Measurements from ENCODE around the gene EXOC3L2.

The EXOC3L2 gene

DNA sequence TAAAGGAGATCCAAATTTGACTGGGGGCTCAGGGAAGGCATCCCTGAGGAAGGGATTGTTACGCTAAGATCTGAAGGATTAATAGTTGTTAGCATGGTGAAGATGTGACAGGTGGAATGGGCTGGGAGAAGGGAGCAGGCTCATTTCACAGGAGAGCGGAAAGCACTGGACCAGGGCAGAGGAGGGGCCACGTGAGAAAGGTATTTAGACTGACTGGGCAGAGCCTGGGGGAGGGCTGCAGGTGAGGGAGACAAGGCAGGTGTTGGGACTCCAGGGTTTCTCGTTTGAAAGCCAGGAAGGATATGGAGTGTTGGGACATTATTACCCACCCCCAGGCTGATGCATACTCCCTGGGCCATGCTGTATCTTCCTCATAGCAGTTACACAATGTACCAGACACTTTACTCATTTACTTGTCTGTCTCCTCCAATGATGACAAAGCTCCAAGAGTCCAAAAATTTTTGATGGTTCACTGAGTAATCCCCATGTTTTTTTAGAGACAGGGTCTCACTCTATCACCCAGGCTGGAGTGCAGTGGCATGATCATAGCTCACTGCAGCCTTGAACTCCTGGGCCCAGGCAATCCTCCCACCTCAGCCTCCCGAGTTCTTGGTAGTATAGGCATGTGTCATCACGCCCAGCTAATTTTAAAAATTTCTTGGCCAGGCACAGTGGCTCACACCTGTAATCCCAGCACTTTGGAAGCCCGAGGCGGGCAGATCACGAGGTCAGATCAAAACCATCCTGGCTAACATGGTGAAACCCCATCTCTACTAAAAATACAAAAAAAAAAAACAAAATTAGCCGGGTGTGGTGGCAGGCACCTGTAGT, 69.5 kb downstream of the EXOC3L2 start:
- H3K9me3 ChIP-seq (ENCODE audit: control insufficient read depth, insufficient read depth, low read length): no peaks in the 10 kb centered on the region
- H3K36me3 ChIP-seq (ENCODE audit: insufficient read depth, low read length): no peaks in the 10 kb centered on the region
- H3K4me1 ChIP-seq (ENCODE audit: insufficient read depth, low read length): peaks cover 6% of the 10 kb centered on the region; the same call in 1 of the 2 replicates
- H3K9ac ChIP-seq (ENCODE audit: low read depth, low read length): no peak overlapping the region

DNA sequence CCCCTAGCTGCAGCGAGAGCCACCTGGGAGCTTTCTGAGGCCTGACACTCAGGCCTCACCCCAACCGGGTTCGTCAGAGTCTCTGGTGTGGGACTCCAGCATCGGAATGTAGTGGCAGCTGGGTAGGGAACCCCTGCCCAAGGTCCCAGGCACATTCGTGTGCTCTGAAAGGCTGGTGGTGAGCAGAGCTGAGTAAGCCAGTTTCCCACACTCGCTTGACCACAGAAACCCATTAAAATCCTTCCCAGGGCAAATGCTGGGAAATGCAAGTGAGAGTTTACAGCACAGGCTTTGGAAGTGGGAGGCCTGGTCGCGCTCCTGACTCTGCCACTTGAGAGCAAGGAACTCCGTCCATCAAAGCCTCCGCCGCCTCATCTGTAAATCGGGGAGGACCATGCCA, 71.4 kb downstream of the EXOC3L2 start:
- Histone ChIP-seq H3K9me3 (ENCODE audit: control insufficient read depth, insufficient read depth, low read length) (no peaks in the 10 kb centered on the region), H3K9ac (ENCODE audit: low read depth, low read length) (no peak overlapping the region), H3K36me3 (ENCODE audit: insufficient read depth, low read length) (no peaks in the 10 kb centered on the region), H3K4me1 (ENCODE audit: insufficient read depth, low read length) (peaks cover 6% of the 10 kb centered on the region; the same call in 1 of the 2 replicates)

DNA sequence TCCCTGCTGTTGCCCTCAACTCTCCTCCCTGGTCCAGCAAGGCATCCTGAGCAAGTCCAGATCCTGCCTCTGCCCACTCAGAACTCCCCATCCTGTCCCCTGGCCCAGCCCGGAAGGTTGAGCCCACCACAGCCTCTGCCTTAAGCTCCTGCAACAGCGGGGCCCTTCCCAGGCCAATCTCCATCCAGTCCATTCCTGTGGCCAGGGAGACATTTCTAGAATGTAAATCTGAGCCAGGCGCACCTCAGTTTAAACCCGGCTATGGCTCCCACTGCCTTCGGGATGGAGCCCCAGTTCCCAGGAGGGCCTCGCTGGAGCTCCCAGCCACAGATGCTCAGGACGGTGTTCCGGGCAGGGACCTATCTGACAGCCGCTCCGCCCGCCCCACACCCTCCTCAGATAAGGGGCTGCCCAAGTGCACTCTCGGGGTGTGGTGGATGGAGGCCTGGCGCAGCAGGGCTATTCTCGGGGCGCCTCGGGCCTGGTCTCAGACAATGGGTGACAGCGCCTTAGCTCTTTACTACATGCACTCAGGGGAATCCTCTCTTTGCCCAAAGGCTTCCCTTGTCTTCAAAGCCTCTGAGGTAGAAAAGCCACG, 72.5 kb downstream of the EXOC3L2 start:
- Histone ChIP-seq H3K9me3 (ENCODE audit: control insufficient read depth, insufficient read depth, low read length) (no peaks in the 10 kb centered on the region), H3K36me3 (ENCODE audit: insufficient read depth, low read length) (no peaks in the 10 kb centered on the region), H3K9ac (ENCODE audit: low read depth, low read length) (no peak overlapping the region), H3K4me1 (ENCODE audit: insufficient read depth, low read length) (peaks cover 6% of the 10 kb centered on the region; the same call in 1 of the 2 replicates)

DNA sequence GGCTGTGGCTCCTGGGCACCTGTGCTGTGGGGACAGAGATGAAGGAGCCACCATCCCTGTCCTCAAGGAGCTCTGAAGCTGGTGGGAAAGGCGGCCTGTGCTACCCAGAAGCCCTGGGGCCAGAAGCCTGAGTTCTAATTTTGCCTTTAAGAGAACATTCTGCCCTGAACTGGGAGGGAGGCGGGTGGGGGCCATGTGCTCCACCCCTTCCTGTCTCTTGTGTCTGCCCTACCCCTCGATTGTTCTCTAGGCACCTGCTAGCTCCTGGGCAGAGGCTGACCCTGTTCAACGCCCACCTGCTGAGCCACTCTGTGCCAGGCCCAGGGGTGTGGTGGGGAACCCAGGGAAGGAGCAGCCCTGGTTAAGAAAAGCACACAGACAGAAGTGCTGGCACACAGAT, 73.0 kb downstream of the EXOC3L2 start:
- Histone ChIP-seq H3K4me1 (ENCODE audit: insufficient read depth, low read length) (peaks cover 7% of the 10 kb centered on the region; the same call in 1 of the 2 replicates), H3K9me3 (ENCODE audit: control insufficient read depth, insufficient read depth, low read length) (no peaks in the 10 kb centered on the region), H3K9ac (ENCODE audit: low read depth, low read length) (no peak overlapping the region), H3K36me3 (ENCODE audit: insufficient read depth, low read length) (no peaks in the 10 kb centered on the region)

DNA sequence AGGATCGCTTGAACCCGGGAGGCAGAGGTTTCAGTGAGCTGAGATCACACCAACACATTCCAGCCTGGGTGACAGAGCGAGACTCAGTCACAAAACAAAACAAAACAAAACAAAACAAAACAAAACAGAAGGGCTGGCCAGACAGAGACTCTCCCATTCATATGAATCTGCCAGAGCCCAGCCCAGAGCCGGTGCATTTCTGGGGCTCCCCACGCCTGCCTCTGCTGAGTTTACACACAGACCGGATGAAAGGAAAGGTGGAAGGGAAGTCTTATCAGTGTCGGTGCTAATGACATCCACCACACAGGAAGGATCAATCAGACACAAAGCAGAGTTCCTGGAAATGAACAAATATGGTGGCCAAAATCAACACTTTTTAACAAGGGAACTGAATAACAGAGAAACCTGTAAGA, 74.0 kb downstream of the EXOC3L2 start:
- H3K9me3 ChIP-seq (ENCODE audit: control insufficient read depth, insufficient read depth, low read length): no peaks in the 10 kb centered on the region
- H3K36me3 ChIP-seq (ENCODE audit: insufficient read depth, low read length): no peaks in the 10 kb centered on the region
- H3K9ac ChIP-seq (ENCODE audit: low read depth, low read length): no peak overlapping the region
- H3K4me1 ChIP-seq (ENCODE audit: insufficient read depth, low read length): peaks cover 14% of the 10 kb centered on the region; the same call in 1 of the 2 replicates

DNA sequence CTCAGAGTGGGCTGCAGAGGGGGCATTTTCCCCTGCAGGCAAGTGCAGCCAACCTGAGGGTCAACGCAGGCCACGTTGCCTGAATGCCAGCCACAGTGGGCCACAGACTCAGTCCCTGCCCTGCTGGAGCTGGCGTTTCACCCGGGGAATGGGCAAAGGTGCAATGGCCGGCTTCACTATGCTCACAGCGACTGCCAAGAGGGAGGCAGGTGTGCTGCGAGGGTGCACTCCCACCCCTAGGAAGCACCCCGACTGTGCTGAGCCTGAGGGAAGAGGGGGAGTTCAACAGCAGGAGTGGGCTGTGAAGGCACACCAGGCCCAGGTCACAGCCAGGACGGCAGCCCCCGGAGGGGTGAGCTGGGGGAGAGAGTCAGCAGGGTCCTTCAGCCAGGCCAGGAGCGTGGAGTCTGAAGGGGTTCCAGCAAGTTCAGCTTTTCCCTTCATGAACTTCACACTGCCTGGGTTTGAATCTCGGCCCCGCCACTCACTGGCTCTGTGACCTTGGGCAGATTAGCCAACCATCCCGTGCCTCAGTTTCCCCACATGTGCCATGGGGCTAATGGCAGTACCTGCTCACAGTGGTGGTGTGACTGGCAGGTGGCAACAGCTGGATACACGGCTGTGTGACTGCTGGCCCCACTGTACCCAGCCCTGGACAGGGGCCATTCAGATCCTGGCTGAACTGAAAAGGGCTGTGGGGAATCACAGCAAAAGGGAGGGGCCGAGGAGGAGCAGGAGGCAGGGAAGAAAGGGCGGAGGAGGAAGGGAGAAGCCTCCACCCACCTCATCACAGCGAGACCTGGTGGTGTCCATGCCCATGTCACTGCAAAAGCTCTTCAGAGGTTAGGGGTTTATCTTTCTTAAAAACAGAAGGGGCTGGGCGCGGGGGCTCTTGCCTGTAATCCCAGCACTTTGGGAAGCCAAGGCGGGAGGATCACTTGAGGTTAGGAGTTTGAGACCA, 74.8 kb downstream of the EXOC3L2 start:
- Histone ChIP-seq H3K36me3 (ENCODE audit: insufficient read depth, low read length) (no peaks in the 10 kb centered on the region), H3K4me1 (ENCODE audit: insufficient read depth, low read length) (peaks cover 14% of the 10 kb centered on the region; the same call in 1 of the 2 replicates), H3K9me3 (ENCODE audit: control insufficient read depth, insufficient read depth, low read length) (no peaks in the 10 kb centered on the region), H3K9ac (ENCODE audit: low read depth, low read length) (no peak overlapping the region)

DNA sequence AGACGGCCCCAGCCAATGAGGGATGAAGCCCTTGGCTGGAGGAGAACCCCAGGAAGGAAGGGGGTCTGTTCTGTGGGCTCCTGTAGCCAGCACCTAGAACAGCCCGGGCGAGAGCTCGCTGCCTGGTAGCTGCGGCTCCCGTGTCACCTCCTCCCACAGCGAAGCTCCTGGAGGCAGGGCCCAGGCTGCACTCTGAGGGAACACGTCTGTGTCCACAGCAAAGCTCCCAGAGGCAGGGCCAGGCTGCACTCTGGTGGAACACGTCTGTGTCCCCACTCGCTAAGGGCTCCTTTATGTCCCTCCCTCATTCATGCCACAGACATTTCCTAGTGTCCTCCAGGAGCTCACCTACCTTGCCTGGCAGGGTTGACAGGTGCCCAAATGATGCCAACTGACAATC, 75.6 kb downstream of the EXOC3L2 start:
- Histone ChIP-seq H3K36me3 (ENCODE audit: insufficient read depth, low read length) (no peaks in the 10 kb centered on the region), H3K4me1 (ENCODE audit: insufficient read depth, low read length) (peaks cover 14% of the 10 kb centered on the region; the same call in 1 of the 2 replicates), H3K9ac (ENCODE audit: low read depth, low read length) (no peak overlapping the region), H3K9me3 (ENCODE audit: control insufficient read depth, insufficient read depth, low read length) (no peaks in the 10 kb centered on the region)

DNA sequence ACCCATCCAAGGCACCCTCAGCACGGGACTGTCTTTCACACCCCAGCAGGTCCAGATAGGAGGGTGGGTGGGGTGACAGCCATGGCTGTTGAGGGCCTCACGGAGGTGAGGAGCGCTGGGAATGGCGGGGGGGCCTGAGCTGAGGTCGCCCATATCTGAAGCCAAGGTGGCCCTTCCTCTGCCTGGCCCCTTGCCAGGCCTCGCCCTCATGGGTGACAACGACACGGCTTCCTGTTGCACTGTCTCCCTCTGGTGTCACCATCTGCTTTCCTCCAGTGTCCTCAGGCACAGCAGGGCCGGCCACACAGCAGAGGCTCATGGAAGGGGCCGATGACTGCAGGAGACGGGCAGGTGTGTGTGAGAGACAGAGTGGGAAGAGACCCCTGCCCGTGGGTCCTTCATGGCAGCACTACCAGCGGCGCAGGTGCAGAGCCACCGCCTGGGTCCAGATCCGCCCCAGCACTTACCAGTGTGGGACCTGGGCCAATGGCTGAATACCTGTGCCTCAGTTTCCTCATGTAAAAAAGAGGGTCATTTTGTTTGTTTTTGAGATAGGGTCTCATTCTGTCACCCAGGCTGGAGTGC, 76.3 kb downstream of the EXOC3L2 start:
- H3K9ac ChIP-seq (ENCODE audit: low read depth, low read length): no peak overlapping the region
- H3K9me3 ChIP-seq (ENCODE audit: control insufficient read depth, insufficient read depth, low read length): no peaks in the 10 kb centered on the region

DNA sequence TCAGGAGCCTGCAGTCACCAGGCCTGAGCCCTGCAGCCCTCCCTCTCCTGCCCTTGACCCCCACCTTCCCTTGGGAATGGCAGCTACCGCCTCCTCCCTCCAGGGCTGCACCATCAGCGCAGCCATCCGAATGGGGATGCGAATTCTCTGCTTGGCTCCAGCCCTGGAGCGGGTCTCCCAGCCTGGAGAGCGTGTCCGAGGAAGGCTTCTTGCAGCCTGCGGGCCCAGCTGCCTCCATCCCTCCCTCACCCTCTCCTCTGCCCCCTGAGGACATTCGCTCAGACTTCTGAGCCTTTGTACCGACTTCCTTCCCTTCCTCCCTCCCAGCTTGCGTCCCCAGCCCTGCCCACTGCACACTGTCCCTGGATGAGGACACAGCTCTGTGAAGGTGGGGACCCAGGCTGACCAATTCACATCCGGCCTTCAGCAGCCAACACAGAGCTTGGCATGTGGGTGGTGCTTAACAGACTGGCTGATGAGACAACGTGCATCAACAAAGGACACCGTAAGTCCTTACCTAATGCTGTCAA, 78.4 kb downstream of the EXOC3L2 start:
- Histone ChIP-seq H3K4me1 (ENCODE audit: insufficient read depth, low read length) (peaks cover 21% of the 10 kb centered on the region; the same call in 1 of the 2 replicates), H3K9ac (ENCODE audit: low read depth, low read length) (no peak overlapping the region), H3K36me3 (ENCODE audit: insufficient read depth, low read length) (no peaks in the 10 kb centered on the region), H3K9me3 (ENCODE audit: control insufficient read depth, insufficient read depth, low read length) (no peaks in the 10 kb centered on the region)

More for the DNA sequence above, 76.3 kb downstream of the EXOC3L2 start:
- Histone ChIP-seq H3K36me3 (ENCODE audit: insufficient read depth, low read length) (no peaks in the 10 kb centered on the region), H3K4me1 (ENCODE audit: insufficient read depth, low read length) (peaks cover 21% of the 10 kb centered on the region; the same call in 1 of the 2 replicates)

DNA sequence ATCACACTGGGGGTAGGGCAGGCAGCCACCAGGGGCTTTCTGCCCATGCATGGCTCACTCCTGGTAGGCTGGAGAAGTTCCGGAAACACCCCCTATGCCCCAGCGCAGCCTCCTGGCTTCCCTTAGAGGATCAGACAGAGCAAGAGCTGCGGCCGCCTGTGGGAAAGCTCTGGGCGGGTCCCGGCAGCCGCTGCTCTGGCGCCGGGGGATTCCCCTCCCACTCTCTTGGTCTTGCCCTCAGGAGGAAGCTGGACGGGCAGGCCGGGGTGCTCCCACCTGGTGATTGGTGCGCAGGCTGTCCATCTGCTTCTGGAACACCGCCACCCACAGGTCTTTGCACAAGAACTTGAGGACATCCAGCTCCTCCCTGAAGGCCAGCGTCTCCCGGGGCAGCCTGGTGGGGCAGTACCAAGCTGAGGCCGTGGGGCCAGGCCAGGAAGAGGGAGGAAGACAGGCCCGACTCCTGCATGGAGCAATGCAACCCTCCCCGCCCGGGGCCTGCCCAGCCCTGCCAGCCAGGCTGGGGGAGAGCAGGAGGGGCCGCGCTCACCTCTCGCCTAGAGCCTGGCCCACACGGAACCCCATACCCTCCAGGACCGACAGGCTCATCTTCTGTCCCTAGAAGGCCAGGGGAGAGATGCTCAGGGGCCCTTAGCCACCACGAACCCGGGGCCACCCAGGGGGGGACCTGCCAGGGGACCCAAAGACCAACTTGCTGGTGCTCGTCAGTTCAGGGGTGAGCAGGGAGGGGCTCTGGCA, 80.5 kb downstream of the EXOC3L2 start:
- Histone ChIP-seq H3K4me1 (ENCODE audit: insufficient read depth, low read length) (peaks cover 16% of the 10 kb centered on the region; the same call in 1 of the 2 replicates), H3K36me3 (ENCODE audit: insufficient read depth, low read length) (no peaks in the 10 kb centered on the region), H3K9me3 (ENCODE audit: control insufficient read depth, insufficient read depth, low read length) (no peaks in the 10 kb centered on the region), H3K9ac (ENCODE audit: low read depth, low read length) (peak overlapping the region; percentile 3; the same call in 1 of the 2 replicates)

DNA sequence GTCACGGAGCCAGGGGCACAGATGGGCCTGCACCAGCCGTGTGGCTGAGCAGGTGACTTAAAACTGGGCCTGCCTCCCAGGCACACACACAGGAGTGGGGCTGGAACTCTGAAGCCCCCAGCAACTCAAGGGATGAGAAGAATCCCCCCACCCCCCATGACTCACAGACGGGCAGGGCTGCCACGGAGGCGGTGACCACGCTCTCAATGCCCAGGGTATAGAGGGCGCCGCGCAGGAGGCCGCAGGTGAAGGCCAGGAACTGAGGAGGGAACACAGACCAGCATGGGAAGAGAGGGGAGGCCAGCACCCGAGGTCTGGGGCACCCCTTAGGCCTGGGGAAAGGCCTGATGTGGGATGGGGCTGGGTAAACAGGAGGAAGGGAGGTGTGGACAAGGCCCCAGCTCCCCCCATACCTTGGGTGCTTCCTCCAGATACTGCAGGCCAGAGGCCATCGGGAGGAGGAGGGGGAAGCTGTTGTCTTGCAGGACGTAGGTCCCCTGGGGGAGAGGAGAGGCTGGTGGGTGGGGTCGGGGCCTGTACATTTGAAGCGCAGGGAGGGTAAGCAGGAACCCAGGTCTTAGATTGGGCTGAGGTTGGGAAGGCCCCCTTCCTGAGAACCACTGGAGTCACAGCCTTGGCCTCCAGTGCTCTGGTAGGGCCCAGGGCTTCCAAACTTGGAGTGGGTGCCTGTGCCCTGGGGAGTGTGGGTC, 81.3 kb downstream of the EXOC3L2 start:
- Histone ChIP-seq H3K4me1 (ENCODE audit: insufficient read depth, low read length) (peaks cover 16% of the 10 kb centered on the region; the same call in 1 of the 2 replicates), H3K9ac (ENCODE audit: low read depth, low read length) (peak overlapping the region; percentile 3; the same call in 1 of the 2 replicates), H3K36me3 (ENCODE audit: insufficient read depth, low read length) (no peaks in the 10 kb centered on the region), H3K9me3 (ENCODE audit: control insufficient read depth, insufficient read depth, low read length) (no peaks in the 10 kb centered on the region)

DNA sequence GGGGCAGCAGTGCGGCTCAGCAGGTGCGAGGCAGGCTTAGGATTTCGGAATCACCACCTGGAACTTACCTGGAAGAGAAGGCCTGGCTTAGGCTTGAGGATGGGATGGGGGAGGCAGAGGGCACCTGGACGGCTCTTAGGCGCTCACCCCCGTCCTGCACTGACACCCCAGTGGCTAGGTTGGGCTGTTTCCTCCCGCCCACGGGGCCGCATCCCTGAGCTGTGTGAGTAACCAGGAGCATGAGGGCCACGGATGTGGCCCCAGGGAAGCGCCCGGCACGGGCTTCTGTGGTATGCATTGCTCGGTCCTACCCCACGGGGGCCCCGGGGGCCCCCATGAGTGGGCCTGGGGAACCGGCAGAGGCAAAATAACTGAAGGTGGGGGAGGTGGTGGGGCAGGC, 82.1 kb downstream of the EXOC3L2 start:
- no peak overlapping the region for H3K9ac ChIP-seq (ENCODE audit: low read depth, low read length)
- no peaks in the 10 kb centered on the region for H3K9me3 ChIP-seq (ENCODE audit: control insufficient read depth, insufficient read depth, low read length)
- peaks cover 16% of the 10 kb centered on the region; the same call in 1 of the 2 replicates for H3K4me1 ChIP-seq (ENCODE audit: insufficient read depth, low read length)

More for the DNA sequence above, 82.1 kb downstream of the EXOC3L2 start:
- H3K36me3 ChIP-seq (ENCODE audit: insufficient read depth, low read length): no peaks in the 10 kb centered on the region

Data from ES-I3 (cell line).